Heart right ventricle (tissue), 16 donors: ENCODE data around the gene UEVLD. TPM values are rescaled to one million over a fixed set of nuclear protein-coding genes. Genes with fewer than 3 reads are reported as not detected.

Experiments
- ATAC-seq, 8 donors: fragments of 200-7000 bp; cut with Tn5 transposase; one replicate each; pipeline ENCODE4 v1.9.1; 2020; ENCODE audit warnings: mild to moderate bottlenecking in 8 of 8, moderate library complexity in 8 of 8, moderate number of reproducible peaks in 1 of 8
- DNase-seq, 2 donors: peaks; one replicate each; pipeline ENCODE4 v3.0.0-alpha.2; 2020
- H3K27ac ChIP-seq, 10 donors: fragments of 200-600 bp; sonication (generic) in 2 of 10; one replicate each; pipeline versions ENCODE4 v1.5.0 to v1.8.0; 2020 to 2022; ENCODE audit warnings: mild to moderate bottlenecking in 3 of 10
- H3K27me3 ChIP-seq, 7 donors: fragments of 200-600 bp; one replicate each; pipeline ENCODE4 v1.8.0; 2021 to 2022; ENCODE audit warnings: mild to moderate bottlenecking in 2 of 7
- H3K36me3 ChIP-seq, 9 donors: fragments of 200-600 bp; sonication (generic) in 1 of 9; one replicate each; pipeline versions ENCODE4 v1.5.0 to v1.8.0; 2020 to 2022; ENCODE audit warnings: mild to moderate bottlenecking in 2 of 9
- H3K4me1 ChIP-seq, 9 donors: fragments of 200-600 bp; sonication (generic) in 1 of 9; one replicate each; pipeline versions ENCODE4 v1.5.0 to v1.8.0; 2020 to 2022; ENCODE audit warnings: mild to moderate bottlenecking in 4 of 9
- H3K4me3 ChIP-seq, 10 donors: fragments of 200-600 bp; sonication (generic) in 2 of 10; one replicate each; pipeline versions ENCODE4 v1.5.0 to v1.8.0; 2020 to 2022; ENCODE audit warnings: mild to moderate bottlenecking in 7 of 10, moderate library complexity in 2 of 10
- H3K9me3 ChIP-seq, 11 donors: fragments of 200-600 bp in 10 of 11; sonication (generic) in 2 of 11; one replicate each; pipeline versions ENCODE4 v1.5.0 to v1.8.0; 2013 to 2022; ENCODE audit warnings: mild to moderate bottlenecking in 2 of 11, control low read depth in 1 of 11, moderate library complexity in 1 of 11
- WGBS, 2 donors: extraction: QIAGEN DNeasy Blood & Tissue Kit; methylation state at CpG; one replicate each; pipeline ENCODE4 v1.1.7; 2013; ENCODE audit warnings: inconsistent platforms in 1 of 2; 5-methylcytosine and 5-hydroxymethylcytosine counted together
- intact Hi-C, 10 donors: fragments of 100-400 bp; cut with DNase I; formaldehyde crosslinking; loops; one replicate each; pipeline versions ENCODE4 v1.11.1 to v1.14.2; 2022
- polyA plus RNA-seq, 2 donors: library from polyadenylated mRNA; stranded (reverse); fragments of 200-250 nt; gene quantifications; one replicate each; pipeline ENCODE4 v1.2.3, GENCODE V29; 2013
- total RNA-seq, 10 donors: library from RNA; stranded (reverse); fragmentation: NEBNext Ultra II Directional in 3 of 10; extraction: Animal tissue kit (Norgen Biotek cat#: 25700) in 3 of 10; gene quantifications; one replicate each; pipeline versions ENCODE4 v1.2.1 to v1.2.4, GENCODE V29; 2021 to 2023
- TF ChIP-seq, protein P1 (sequence below), 9 donors: fragments of 200-600 bp; sonication (generic) in 2 of 9; IDR thresholded peaks; one replicate each; pipeline versions ENCODE4 v1.5.0 to v1.8.0; 2021 to 2022; ENCODE audit warnings: antibody characterized with exemption in 9 of 9, mild to moderate bottlenecking in 5 of 9, moderate library complexity in 1 of 9
- donor health status: Arrhythmogenic right ventricular cardiomyopathy.
- donor health status: ischemic (EF 13 %, LVEDD 7.1; RV severe dilation, severe dysfunction).
- donor health status: healthy with polysubstance abuse.
- donor health status: DM: no; HTN: yes; CAD: no.
- donor health status: DM: no; HTN: no; CAD: no.
- donor health status: ischemic (EF 25% LVEDD 6.9; RV normal size, moderate dysfunction).
- donor health status: ischemic (EF 25% LVEDD 5.7; RV mildly dilated, moderate dysfunction).
- donor health status: healthy.
- donor health status: DM: yes; HTN: yes; CAD: no.
- donor health status: Ischemic cardiomyopathy.
- donor health status: ischemic (EF 35%, LVEDD 5.7; RV mildly dilated, moderate dysfunction).
- donor health status: nonischemic (EF 11% LVEDD 7.7; RV severe dilation, severe dysfunction).
- donor health status: DM: yes; HTN: yes; CAD: no.
- donor health status: PGD.
- donor health status: ischemic (EF 29% LVEDD 5.4; RV normal size, mild dysfunction).
- donor health status: nonischemic (EF 23%, LVEDD 6.1; RV moderate dilation, normal function).

The UEVLD gene
- total and polyA plus RNA-seq, 12 donors: 5.6 to 25.8 (median 18.4) TPM

DNA sequence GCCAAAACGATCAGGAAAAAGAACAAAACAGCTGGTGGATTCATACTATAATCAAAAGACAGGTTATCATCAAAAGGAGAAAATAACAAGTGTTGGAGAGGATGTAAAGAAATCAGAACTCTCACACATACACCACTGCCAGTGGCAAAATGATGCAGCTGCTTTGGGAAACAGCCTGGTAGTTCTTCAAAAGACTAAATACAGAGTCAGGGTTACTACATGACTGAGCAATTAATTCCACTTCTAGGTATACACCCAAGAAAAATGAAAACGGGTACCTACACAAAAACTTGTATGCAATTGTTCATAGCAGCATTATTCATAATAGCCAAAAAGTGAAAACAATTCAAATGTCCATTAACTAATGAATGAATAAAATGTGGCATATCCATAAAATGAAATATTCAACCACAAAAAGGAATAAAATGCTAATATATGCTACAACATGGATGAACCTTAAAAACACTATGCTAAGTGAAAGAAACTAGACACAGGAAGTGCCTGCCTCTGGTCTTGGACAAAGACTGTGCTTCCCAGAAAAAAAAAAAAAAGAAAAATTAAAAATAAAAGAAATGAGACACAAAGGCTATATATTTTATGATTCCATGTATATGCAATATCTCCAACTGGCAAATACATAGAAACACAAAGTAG lies 8.3 kb downstream of the UEVLD start:
- DNase-seq: no peak
- intact Hi-C loops: loop anchor here in 3 of 10 donors (10.0 kb wide), 3 partner anchors 45 to 145 kb away; partner anchors contain the start of genes IGSF22 (in 1 of the 3) and SPTY2D1 (in 1 of the 3)
- 79 to 85% methylated on average over 2 of the region's 2 CpGs for WGBS, 2 donors
- Histone ChIP-seq H3K27me3 (no peaks in the 10 kb centered on the region), H3K36me3 (peaks cover 0 to 58% (median 12%) of the 10 kb centered on the region in 9 donors), H3K27ac (no peak overlapping the region), H3K4me1 (peaks cover 0 to 4% (median 0%) of the 10 kb centered on the region in 9 donors), H3K4me3 (no peak overlapping the region), H3K9me3 (no peaks in the 10 kb centered on the region)
- TF ChIP-seq, protein P1, sequence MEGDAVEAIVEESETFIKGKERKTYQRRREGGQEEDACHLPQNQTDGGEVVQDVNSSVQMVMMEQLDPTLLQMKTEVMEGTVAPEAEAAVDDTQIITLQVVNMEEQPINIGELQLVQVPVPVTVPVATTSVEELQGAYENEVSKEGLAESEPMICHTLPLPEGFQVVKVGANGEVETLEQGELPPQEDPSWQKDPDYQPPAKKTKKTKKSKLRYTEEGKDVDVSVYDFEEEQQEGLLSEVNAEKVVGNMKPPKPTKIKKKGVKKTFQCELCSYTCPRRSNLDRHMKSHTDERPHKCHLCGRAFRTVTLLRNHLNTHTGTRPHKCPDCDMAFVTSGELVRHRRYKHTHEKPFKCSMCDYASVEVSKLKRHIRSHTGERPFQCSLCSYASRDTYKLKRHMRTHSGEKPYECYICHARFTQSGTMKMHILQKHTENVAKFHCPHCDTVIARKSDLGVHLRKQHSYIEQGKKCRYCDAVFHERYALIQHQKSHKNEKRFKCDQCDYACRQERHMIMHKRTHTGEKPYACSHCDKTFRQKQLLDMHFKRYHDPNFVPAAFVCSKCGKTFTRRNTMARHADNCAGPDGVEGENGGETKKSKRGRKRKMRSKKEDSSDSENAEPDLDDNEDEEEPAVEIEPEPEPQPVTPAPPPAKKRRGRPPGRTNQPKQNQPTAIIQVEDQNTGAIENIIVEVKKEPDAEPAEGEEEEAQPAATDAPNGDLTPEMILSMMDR (IDR thresholded peaks at IDR 0.05): no peak
- ATAC-seq: no peak

DNA sequence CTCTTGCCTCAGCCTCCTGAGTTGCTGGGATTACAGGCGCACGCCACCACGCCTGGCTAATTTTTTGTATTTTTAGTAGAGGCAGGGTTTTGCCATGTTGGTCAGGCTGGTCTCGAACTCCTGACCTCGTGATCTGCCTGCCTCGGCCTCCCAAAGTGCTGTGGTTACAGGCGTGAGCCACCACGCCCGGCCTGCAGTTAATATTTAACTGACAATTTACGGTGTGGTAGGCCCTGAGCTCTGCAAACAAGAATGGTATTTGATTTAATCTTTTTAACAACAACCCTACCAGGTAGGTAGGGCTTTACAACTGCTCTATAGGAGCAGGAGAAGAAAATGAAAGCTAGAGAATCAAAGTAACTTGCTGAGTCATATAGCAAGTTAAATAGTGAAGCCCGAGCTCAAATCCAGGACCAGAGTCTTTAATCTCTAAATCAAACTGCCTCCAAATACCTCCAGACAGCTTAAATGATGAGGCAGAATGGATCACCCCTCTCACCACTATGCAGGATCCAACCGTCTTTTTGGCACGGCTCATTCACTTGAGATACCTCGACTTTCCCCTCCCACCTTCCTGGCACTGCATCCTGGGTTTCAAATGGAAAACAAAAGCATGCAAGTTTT lies 9.4 kb downstream of the UEVLD start:
- ATAC-seq (no peak), DNase-seq (no peak)
- H3K27me3 ChIP-seq: no peaks in the 10 kb centered on the region
- H3K4me1 ChIP-seq: peaks cover 0 to 4% (median 0%) of the 10 kb centered on the region in 9 donors
- intact Hi-C loops: no loop called here
- H3K4me3 ChIP-seq: no peak overlapping the region
- peaks cover 0 to 69% (median 22%) of the 10 kb centered on the region in 9 donors for H3K36me3 ChIP-seq
- H3K9me3 ChIP-seq: no peaks in the 10 kb centered on the region
- TF ChIP-seq, protein P1 (IDR thresholded peaks at IDR 0.05): no peak
- 86 to 88% methylated on average over 14 of the region's 14 CpGs for WGBS, 2 donors
- H3K27ac ChIP-seq: no peak overlapping the region

DNA sequence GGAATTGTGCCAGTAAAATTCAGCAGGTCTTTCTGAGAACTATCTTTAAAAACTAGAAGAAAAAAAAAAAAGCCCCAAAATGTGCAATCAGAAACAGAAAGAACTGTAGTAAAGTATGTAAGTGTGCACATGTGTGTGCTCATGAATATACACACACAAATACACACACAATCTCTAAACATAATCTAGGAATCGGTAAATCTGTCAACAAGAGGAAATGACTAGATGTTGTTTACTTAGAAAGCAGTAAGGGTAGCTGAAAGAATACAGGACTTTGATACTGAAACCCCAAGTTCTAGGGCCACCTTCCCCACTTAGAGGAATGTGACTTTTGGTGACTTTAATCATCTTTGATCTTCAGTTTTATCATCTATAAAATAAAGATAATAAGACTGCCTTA lies 13.2 kb downstream of the UEVLD start:
- no peak for ATAC-seq
- Histone ChIP-seq H3K27ac (no peak overlapping the region), H3K27me3 (no peaks in the 10 kb centered on the region), H3K36me3 (peaks cover 0 to 93% (median 23%) of the 10 kb centered on the region in 9 donors), H3K4me3 (no peak overlapping the region), H3K4me1 (peaks cover 0 to 4% (median 0%) of the 10 kb centered on the region in 9 donors), H3K9me3 (no peaks in the 10 kb centered on the region)
- WGBS, 2 donors: 69 to 85% methylated on average over 1 of the region's 1 CpG
- TF ChIP-seq, protein P1 (IDR thresholded peaks at IDR 0.05): no peak
- intact Hi-C loops: no loop called here
- DNase-seq: no peak

- 98% methylated on average over 3 of the region's 3 CpGs for WGBS, 2 donors
These were observed 21.5 kb downstream of the UEVLD start for GRCh38 chr11:18567081-18567480.

More at GRCh38 chr11:18567081-18567480, 21.5 kb downstream of the UEVLD start:
- Histone ChIP-seq H3K27ac (no peak overlapping the region), H3K27me3 (no peaks in the 10 kb centered on the region), H3K4me1 (no peaks in the 10 kb centered on the region), H3K4me3 (no peak overlapping the region), H3K9me3 (no peaks in the 10 kb centered on the region), H3K36me3 (peaks cover 0 to 99% (median 34%) of the 10 kb centered on the region in 9 donors)
- ATAC-seq: no peak
- TF ChIP-seq, protein P1 (IDR thresholded peaks at IDR 0.05): no peak
- DNase-seq: no peak
- intact Hi-C loops: no loop called here
